Osteocyte (in vitro differentiated cells): ENCODE data around the gene ZBTB49. TPM values are rescaled to one million over a fixed set of nuclear protein-coding genes. Genes with fewer than 3 reads are reported as not detected.

Experiments
- DNase-seq: peaks from one replicate; pipeline ENCODE4 v3.0.0; 2021; ENCODE audit warnings: mixed read lengths; ENCODE audit not compliant: unreplicated experiment; ENCODE audit errors: extremely low spot score
- H3K27ac Mint-ChIP-seq: one replicate; pipeline ENCODE4 v1.8.0; 2021; ENCODE audit warnings: mild to moderate bottlenecking, mixed read lengths; ENCODE audit not compliant: unreplicated experiment
- H3K27me3 Mint-ChIP-seq: one replicate; pipeline ENCODE4 v1.8.0; 2021; ENCODE audit warnings: mixed read lengths; ENCODE audit not compliant: unreplicated experiment
- H3K36me3 Mint-ChIP-seq: one replicate; pipeline ENCODE4 v1.8.0; 2021; ENCODE audit warnings: mixed read lengths; ENCODE audit not compliant: unreplicated experiment
- H3K4me1 Mint-ChIP-seq: one replicate; pipeline ENCODE4 v1.8.0; 2021; ENCODE audit warnings: mixed read lengths; ENCODE audit not compliant: unreplicated experiment
- H3K4me3 Mint-ChIP-seq: one replicate; pipeline ENCODE4 v1.8.0; 2021; ENCODE audit warnings: mild to moderate bottlenecking, moderate library complexity, mixed read lengths; ENCODE audit not compliant: unreplicated experiment
- H3K9me3 Mint-ChIP-seq: one replicate; pipeline ENCODE4 v1.8.0; 2021; ENCODE audit warnings: mixed read lengths; ENCODE audit not compliant: unreplicated experiment
- long read RNA-seq: library from polyadenylated mRNA; unstranded; transcript quantifications from one replicate; pipeline ENCODE4 v2.0.0, GENCODE V29; 2021
- total RNA-seq: library from RNA; stranded (reverse); gene quantifications from 2 replicates; pipeline ENCODE4 v1.2.1, GENCODE V29; 2021
- TF ChIP-seq, protein P1 (sequence below): fragments of 200-600 bp; sonication (generic); IDR thresholded peaks from 2 replicates; pipeline ENCODE4 v1.5.0; 2021; ENCODE audit warnings: antibody characterized with exemption, mild to moderate bottlenecking, moderate library complexity

ZBTB49 gene, protein sequence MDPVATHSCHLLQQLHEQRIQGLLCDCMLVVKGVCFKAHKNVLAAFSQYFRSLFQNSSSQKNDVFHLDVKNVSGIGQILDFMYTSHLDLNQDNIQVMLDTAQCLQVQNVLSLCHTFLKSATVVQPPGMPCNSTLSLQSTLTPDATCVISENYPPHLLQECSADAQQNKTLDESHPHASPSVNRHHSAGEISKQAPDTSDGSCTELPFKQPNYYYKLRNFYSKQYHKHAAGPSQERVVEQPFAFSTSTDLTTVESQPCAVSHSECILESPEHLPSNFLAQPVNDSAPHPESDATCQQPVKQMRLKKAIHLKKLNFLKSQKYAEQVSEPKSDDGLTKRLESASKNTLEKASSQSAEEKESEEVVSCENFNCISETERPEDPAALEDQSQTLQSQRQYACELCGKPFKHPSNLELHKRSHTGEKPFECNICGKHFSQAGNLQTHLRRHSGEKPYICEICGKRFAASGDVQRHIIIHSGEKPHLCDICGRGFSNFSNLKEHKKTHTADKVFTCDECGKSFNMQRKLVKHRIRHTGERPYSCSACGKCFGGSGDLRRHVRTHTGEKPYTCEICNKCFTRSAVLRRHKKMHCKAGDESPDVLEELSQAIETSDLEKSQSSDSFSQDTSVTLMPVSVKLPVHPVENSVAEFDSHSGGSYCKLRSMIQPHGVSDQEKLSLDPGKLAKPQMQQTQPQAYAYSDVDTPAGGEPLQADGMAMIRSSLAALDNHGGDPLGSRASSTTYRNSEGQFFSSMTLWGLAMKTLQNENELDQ
- total RNA-seq, result 3.5 and 6.4 TPM in 2 replicates
- long read RNA-seq, transcript ZBTB49-201 (8 exons, 2,889 nt), result major isoform, 5 of 27 reads
- long read RNA-seq, partial matches to known transcripts, result 3 of 27 reads
- long read RNA-seq, other reads (novel, unspliced or antisense), result 18 of 27 reads

DNA sequence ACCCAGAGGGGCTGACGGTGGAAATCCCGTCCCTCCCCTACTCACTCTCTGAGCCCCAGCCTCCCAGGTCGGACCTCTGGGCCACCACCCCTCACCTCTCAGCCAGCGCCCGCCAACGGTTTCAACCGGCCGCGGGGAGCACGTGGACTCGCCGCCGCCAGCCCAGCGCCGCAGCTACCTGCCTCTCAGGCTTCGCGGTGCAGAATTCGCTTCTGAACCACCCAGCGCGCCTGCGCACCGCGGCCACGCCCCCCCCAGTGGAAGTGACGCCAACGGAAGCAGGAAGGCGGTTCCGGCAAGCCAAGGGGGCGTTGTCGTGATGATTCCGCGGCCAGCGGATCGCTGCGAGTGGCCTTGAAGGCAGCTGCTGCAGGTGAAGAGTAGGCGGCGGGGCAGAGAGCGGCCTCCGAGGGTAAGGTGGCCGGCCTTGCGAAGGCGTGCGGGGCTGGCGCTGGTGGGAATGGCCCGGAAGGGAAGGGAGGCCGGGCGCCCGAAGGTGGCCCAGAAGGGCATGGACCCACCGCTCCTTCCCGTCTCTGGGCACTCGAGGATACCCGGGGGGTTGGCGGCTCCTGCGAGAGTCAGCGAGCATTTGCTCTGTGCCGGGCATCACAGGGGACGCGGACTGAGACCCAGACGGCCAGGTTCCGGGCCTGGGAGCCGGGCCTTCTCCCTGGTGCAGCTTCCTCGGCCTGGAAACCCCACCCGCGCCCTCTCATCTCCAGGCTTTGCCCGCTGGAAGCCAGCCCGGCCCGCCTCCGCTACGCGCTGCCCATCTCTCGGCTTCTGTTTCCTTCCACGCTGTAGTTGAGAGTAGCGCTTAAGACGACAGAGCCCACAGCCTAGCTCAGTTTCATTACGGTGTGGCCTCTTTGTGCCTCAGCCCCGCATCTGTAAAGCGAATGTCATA lies at the start of gene ZBTB49, which contains the start of gene LYAR:
ZBTB49 (plus strand) TSS at position 311 of the 910 bp plus-strand sequence. CDS start 9,695 bp downstream, outside the sequence.
LYAR (minus strand) TSS at position 214 of the 910 bp plus-strand sequence. CDS start 6,412 bp downstream, outside the sequence.
- Mint-ChIP-seq H3K27ac (peak within 1 kb of the TSS; percentile 85), H3K4me1 (peaks cover 29% of the 10 kb centered on the region), H3K27me3 (no peaks in the 10 kb centered on the region), H3K36me3 (peaks cover 2% of the 10 kb centered on the region), H3K9me3 (no peaks in the 10 kb centered on the region), H3K4me3 (peak within 1 kb of the TSS; percentile 96)
- TF ChIP-seq, protein P1, sequence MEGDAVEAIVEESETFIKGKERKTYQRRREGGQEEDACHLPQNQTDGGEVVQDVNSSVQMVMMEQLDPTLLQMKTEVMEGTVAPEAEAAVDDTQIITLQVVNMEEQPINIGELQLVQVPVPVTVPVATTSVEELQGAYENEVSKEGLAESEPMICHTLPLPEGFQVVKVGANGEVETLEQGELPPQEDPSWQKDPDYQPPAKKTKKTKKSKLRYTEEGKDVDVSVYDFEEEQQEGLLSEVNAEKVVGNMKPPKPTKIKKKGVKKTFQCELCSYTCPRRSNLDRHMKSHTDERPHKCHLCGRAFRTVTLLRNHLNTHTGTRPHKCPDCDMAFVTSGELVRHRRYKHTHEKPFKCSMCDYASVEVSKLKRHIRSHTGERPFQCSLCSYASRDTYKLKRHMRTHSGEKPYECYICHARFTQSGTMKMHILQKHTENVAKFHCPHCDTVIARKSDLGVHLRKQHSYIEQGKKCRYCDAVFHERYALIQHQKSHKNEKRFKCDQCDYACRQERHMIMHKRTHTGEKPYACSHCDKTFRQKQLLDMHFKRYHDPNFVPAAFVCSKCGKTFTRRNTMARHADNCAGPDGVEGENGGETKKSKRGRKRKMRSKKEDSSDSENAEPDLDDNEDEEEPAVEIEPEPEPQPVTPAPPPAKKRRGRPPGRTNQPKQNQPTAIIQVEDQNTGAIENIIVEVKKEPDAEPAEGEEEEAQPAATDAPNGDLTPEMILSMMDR, result no peak
- DNase-seq, result peak; percentile 98

DNA sequence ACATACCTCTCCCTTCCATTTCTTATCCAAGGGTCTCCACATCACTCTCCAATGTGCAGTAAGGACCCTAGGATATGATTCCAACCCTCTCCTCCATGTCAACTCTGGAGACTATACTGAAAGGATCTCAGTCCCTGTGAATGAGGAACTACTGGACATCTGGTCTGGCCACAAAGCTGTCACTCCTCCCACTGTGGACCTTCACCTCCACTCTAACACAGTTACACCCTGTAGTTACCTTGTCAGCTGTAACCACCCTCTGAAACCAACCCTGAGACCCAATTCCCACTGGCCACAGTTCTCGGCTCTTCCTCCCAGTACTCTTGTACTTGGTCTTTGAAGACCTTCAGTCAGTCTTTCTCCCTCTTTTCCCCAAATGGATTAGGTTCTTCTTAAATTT lies 44.9 kb upstream of the ZBTB49 start:
- TF ChIP-seq, protein P1, result no peak
- Mint-ChIP-seq H3K27me3 (no peaks in the 10 kb centered on the region), H3K27ac (no peak overlapping the region), H3K4me1 (peaks cover 12% of the 10 kb centered on the region), H3K9me3 (no peaks in the 10 kb centered on the region), H3K36me3 (peaks cover 24% of the 10 kb centered on the region), H3K4me3 (no peak overlapping the region)
- DNase-seq, result no peak

DNA sequence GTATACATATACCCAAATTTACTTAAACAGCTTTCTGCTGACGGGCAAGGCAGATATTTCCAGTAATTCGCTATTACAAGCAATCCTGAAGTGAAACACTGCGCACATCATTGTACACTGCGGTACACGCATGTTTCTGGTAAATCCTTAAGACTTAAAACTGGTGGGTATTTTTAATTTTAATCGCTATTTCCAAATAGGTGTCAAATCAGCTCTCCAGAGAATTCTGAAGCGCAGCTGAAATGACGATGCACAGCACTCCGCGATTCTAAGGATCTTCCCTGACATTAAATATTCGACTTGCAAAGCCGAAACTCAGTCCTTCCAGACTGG lies 42.4 kb upstream of the ZBTB49 start:
- Mint-ChIP-seq H3K27ac (peak overlapping the region; percentile 99), H3K36me3 (peaks cover 17% of the 10 kb centered on the region), H3K27me3 (no peaks in the 10 kb centered on the region), H3K4me1 (peaks cover 12% of the 10 kb centered on the region), H3K9me3 (no peaks in the 10 kb centered on the region), H3K4me3 (peak overlapping the region; percentile 84)
- DNase-seq, result no peak
- TF ChIP-seq, protein P1, result no peak

DNA sequence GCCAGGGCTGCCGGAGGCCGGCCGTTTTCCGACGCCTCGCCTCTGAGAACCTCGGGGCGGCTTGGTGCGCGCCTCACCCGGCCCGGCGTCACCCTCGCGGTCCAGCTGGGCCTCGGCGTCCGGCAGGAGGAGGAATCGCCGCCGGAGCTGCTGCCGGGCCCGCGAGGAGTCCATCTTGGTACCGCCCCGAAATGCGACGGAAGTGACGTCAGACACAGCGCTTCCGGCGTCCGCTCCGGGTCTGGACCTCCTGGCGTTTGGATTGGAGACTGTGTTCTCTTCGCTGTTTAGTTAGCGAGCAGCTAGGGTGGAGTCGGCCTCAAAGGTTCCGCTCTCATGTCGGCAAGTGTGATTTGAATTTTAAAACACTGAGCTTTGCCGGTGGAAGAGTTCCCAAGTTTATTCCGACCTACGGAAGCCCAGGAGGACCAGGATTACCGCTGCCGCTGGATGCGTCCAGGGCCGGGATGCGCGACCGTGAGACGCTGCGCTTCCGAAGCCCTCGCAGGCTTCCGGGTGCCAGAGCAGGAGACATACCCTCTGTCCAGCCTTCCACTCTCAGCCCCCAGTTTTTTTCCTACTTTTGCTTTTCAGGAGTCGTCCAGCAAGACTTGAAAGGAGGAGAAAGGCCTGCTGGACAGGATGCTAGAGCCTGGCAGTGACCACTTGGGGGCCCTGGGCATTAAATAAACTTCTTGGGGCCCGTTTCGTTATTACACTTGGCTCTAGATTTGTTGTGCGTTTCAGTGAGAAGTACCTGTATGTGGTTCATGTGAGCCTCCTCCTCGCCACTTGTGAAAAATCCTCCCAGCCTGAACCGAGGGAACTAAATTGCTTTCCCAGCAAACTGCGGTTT lies 41.8 kb upstream of the ZBTB49 start, which contains the start of gene TMEM128:
TMEM128 (minus strand) TSS at position 195 of the 856 bp plus-strand sequence; CDS start at position 174, 21 bp downstream.
- Mint-ChIP-seq H3K9me3 (no peaks in the 10 kb centered on the region), H3K4me1 (peaks cover 12% of the 10 kb centered on the region), H3K27ac (peak within 1 kb of the TSS; percentile 99), H3K36me3 (peaks cover 16% of the 10 kb centered on the region), H3K27me3 (peaks cover 3% of the 10 kb centered on the region), H3K4me3 (peak within 1 kb of the TSS; percentile 84)
- DNase-seq, result peak; percentile 96
- TF ChIP-seq, protein P1, result peak; percentile 33
